Tibial artery (tissue), 4 donors: ENCODE data around the gene GGPS1.
"Not testable (repeated sequence)": the region's sequence is repeated elsewhere in the genome, so short reads cannot be mapped to it uniquely, and the experiment has no call there.

Experiments
- DNase-seq, 2 donors: peaks; one replicate each; pipeline ENCODE4 v3.0.0-alpha.2; 2019
- H3K27ac ChIP-seq, 2 donors: fragments of 200-600 bp; sonication (generic) in 1 of 2; 1 replicate in 1 of 2; 2 replicates in 1 of 2; pipeline ENCODE4 v1.5.1; 2018 to 2019; ENCODE audit warnings: mild to moderate bottlenecking in 1 of 2
- H3K27me3 ChIP-seq, 2 donors: fragments of 200-600 bp; sonication (generic) in 1 of 2; one replicate each; pipeline versions ENCODE4 v1.5.1 to v1.6.0; 2016 to 2019
- H3K36me3 ChIP-seq, 3 donors: fragments of 200-600 bp; sonication (generic) in 2 of 3; one replicate each; pipeline ENCODE4 v1.5.1; 2016 to 2019; ENCODE audit warnings: mild to moderate bottlenecking in 2 of 3
- H3K4me1 ChIP-seq, 4 donors: fragments of 200-600 bp; sonication (generic) in 2 of 4; 1 replicate in 3 of 4; 2 replicates in 1 of 4; pipeline ENCODE4 v1.5.1; 2016 to 2019
- H3K4me3 ChIP-seq, 2 donors: fragments of 200-600 bp; sonication (generic) in 1 of 2; 1 replicate in 1 of 2; 2 replicates in 1 of 2; pipeline ENCODE4 v1.5.1; 2018 to 2019; ENCODE audit warnings: mild to moderate bottlenecking in 2 of 2
- H3K9me3 ChIP-seq, 3 donors: fragments of 200-600 bp; sonication (generic) in 1 of 3; one replicate each; pipeline ENCODE4 v1.5.1; 2016 to 2019
- intact Hi-C: fragments of 100-400 bp; cut with DNase I; formaldehyde crosslinking; loops from one replicate; pipeline ENCODE4 v1.15.0; 2023; ENCODE audit warnings: low total_unique reads
- TF ChIP-seq, protein P1 (sequence below), 2 experiments: fragments of 200-600 bp in 1 of 2; fragments of 450-650 bp in 1 of 2; IDR thresholded peaks; one replicate each; pipeline ENCODE4 v1.5.1; 2017 to 2019; ENCODE audit warnings: antibody characterized with exemption in 2 of 2, mild to moderate bottlenecking in 1 of 2, moderate library complexity in 1 of 2

GGPS1 gene

DNA sequence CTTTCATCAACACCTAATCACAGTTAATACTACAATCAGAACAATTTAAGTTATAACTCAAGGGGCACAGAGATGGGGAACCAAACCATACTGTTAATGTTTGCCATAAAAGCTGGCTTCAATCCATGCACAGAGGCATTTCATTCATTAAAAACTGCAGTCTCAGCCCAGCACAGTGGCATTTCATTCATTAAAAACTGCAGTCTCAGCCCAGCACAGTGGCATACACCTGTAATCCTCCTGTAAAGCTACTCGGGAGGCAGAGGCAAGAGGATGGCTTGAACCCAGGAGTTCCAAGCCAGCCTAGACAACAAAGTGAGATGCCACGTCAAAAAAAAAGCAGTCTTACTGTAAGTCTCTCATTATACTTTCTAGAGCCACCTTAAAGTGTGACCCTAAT lies 29.6 kb upstream of the GGPS1 start:
- no peak overlapping the region for H3K4me3 ChIP-seq
- no peaks in the 10 kb centered on the region for H3K9me3 ChIP-seq
- no peaks in the 10 kb centered on the region for H3K36me3 ChIP-seq
- TF ChIP-seq, protein P1, sequence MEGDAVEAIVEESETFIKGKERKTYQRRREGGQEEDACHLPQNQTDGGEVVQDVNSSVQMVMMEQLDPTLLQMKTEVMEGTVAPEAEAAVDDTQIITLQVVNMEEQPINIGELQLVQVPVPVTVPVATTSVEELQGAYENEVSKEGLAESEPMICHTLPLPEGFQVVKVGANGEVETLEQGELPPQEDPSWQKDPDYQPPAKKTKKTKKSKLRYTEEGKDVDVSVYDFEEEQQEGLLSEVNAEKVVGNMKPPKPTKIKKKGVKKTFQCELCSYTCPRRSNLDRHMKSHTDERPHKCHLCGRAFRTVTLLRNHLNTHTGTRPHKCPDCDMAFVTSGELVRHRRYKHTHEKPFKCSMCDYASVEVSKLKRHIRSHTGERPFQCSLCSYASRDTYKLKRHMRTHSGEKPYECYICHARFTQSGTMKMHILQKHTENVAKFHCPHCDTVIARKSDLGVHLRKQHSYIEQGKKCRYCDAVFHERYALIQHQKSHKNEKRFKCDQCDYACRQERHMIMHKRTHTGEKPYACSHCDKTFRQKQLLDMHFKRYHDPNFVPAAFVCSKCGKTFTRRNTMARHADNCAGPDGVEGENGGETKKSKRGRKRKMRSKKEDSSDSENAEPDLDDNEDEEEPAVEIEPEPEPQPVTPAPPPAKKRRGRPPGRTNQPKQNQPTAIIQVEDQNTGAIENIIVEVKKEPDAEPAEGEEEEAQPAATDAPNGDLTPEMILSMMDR (IDR thresholded peaks at IDR 0.05), result no peak
- H3K27me3 ChIP-seq, result no peaks in the 10 kb centered on the region
- intact Hi-C loops, result no loop called here
- no peak for DNase-seq
- H3K4me1 ChIP-seq, result peaks cover 0 to 46% (median 13%) of the 10 kb centered on the region in 4 donors
- no peak overlapping the region for H3K27ac ChIP-seq

DNA sequence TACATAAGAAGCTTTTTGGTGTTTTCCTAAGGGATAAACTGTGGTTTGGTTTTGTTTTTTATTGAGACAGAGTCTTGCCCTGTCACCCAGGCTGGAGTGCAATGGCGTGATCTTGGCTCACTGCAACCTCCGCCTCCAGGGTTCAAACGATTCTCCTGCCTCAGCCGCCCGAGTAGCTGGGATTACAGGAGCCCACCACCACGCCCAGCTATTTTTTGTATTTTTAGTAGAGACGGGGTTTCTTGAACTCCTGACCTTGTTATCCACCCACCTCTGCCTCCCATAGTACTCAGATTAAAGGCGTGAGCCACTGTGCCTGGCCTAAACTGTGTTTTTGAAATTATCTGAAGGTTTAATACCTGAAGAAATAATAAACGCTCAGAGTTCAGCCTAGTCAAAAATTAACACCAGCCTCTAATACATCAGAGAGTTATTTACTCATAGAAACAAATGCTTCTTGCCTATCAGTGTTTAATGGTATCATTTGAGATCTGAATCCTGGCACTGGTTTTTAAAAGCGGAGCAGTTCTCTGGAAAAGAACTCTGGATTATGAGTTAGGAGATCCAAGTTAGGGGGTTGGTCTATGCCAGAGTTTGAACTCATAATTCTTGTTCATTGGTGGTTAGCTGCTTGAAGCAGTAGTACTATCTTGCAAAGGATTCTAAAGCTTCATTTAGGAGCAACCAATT lies 29.1 kb upstream of the GGPS1 start:
- Histone ChIP-seq H3K27me3 (no peaks in the 10 kb centered on the region), H3K27ac (no peak overlapping the region), H3K4me3 (no peak overlapping the region), H3K4me1 (peaks cover 0 to 48% (median 13%) of the 10 kb centered on the region in 4 donors), H3K9me3 (no peaks in the 10 kb centered on the region), H3K36me3 (no peaks in the 10 kb centered on the region)
- intact Hi-C loops, result no loop called here
- no peak for DNase-seq
- TF ChIP-seq, protein P1 (IDR thresholded peaks at IDR 0.05), result no peak

DNA sequence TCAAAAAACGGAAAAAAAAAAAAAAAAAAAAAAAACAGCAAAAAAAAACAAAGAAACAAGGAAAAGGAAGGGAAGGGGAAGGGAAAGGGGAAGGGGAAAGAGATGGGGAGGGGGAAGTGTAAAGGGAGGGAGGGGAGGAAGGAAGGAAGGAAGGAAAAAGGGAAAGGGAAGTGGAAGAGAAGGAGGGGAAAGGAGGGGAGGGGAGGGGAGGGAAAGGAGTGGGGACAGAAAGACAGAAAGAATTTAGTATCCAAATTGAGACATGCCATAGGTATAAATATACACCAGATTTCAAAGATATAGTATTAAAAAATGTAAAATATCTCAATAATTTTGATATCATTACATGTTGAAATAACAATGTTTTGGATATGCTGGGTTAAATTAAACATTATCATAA lies 26.2 kb upstream of the GGPS1 start:
- intact Hi-C loops, result no loop called here

DNA sequence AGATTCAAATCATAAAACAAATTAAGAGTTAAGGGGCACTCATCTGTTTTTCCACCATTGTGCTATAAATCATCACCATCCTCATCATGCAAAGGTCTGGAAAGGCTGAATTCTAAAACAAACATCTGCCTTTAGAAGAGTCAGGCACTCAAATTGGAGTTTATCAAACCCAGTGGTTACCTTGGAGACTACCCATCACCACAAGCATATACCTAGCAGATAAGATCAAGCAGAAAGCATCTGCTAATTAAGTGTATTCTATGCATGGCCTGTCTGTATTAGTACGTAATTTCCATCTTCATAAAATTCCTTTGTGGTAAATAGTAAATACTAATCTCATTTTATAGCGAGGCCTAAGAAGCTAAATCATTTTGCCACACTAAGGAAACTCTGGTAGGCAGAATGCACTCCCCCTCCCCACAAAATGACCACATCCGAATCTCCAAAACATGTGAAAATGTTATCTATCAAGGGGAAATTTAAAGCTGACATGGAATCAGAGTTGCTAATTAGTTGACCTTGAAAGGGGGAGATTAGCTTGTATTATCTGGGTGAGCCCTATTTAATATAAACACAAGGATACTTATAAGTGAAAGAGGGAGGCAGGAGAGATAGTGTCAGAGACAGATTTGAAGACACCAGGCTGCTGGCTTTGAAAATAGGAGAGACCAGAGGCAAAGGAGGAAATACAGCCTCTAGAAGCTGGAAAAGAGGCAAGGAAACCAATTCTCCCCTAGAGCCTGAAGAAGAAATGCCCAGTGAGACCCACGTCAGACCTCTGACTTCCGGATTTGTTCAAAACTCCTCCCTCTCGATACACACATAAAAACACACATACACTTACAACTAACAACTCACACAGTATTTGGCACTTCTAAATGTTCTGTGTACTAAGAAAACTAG lies 23.6 kb upstream of the GGPS1 start:
- no peak for DNase-seq
- H3K4me3 ChIP-seq, result no peak overlapping the region
- H3K27me3 ChIP-seq, result no peaks in the 10 kb centered on the region
- peaks cover 0 to 52% (median 6%) of the 10 kb centered on the region in 4 donors for H3K4me1 ChIP-seq
- intact Hi-C loops, result no loop called here
- TF ChIP-seq, protein P1 (IDR thresholded peaks at IDR 0.05), result no peak
- no peaks in the 10 kb centered on the region for H3K9me3 ChIP-seq
- H3K36me3 ChIP-seq, result no peaks in the 10 kb centered on the region
- H3K27ac ChIP-seq, result no peak overlapping the region

More for the DNA sequence above, 26.2 kb upstream of the GGPS1 start:
- peaks cover 0 to 53% (median 11%) of the 10 kb centered on the region in 4 donors for H3K4me1 ChIP-seq
- no peak overlapping the region for H3K4me3 ChIP-seq
- no peaks in the 10 kb centered on the region for H3K9me3 ChIP-seq
- TF ChIP-seq, protein P1 (IDR thresholded peaks at IDR 0.05), result no peak
- DNase-seq, result no peak
- H3K27me3 ChIP-seq, result no peaks in the 10 kb centered on the region
- H3K27ac ChIP-seq, result no peak overlapping the region
- H3K36me3 ChIP-seq, result no peaks in the 10 kb centered on the region

DNA sequence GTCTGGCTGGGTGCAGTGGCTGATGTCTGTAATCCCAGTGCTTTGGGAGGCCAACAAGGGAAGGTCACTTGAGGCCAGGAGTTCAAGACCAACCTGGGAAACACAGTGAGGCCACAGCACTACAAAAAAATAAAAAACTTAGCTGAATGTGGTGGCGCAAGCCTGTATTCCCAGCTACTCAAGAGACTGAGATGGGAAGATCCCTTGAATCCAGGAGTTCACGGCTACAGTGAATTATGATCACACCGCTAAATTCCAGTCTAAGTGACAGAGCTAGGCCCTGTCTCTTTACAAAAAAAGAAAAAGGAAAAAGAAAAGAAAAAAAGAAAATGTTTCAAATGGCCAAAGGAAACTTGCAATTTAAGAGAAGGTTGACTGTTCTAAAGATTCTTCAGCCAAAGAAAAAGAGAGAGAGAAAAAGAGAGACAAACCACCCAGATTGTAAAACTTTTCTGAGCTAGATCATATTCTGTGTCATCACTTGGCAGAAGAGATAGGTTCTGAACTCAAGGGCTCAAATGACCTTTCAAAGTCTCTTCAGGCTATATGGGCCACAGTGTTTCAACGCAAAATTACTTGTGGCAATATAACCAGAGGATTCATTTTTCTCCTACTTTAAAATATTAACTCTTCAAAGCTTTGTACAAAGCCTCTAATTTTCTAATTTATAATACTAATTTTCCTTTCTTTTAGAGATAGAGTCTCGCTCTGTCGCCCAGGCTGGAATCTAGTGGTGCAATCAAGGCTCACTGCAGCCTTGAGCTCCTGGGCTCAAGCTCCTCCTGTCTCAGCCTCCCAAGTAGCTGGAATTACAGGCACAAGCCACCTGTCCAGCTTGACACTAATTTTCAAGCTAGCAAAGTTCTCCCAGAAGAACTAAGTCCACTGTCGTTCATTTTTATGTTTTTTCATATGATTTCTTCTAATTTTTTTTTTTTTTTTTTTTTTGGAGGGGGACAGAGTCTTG lies 20.9 kb upstream of the GGPS1 start:
- H3K4me3 ChIP-seq, result no peak overlapping the region
- no peak for DNase-seq
- H3K27ac ChIP-seq, result no peak overlapping the region
- intact Hi-C loops, result no loop called here
- H3K9me3 ChIP-seq, result no peaks in the 10 kb centered on the region
- H3K27me3 ChIP-seq, result no peaks in the 10 kb centered on the region
- TF ChIP-seq, protein P1 (IDR thresholded peaks at IDR 0.05), result no peak
- H3K4me1 ChIP-seq, result peaks cover 0 to 52% (median 5%) of the 10 kb centered on the region in 4 donors
- peaks cover 0 to 6% (median 4%) of the 10 kb centered on the region in 3 donors for H3K36me3 ChIP-seq

DNA sequence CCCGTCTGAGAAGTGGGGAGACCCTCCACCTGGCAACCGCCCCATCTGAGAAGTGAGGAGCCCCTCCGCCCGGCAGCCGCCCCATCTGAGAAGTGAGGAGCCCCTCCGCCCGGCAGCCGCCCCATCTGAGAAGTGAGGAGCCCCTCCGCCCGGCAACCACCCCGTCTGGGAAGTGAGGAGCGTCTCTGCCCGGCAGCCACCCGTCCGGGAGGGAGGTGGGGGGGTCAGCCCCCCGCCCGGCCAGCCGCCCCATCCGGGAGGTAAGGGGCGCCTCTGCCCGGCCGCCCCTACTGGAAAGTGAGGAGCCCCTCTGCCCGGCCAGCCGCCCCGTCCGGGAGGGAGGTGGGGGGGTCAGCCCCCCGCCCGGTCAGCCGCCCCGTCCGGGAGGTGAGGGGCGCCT lies 19.2 kb upstream of the GGPS1 start:
- intact Hi-C loops, H3K36me3 ChIP-seq, H3K4me3 ChIP-seq, DNase-seq, H3K9me3 ChIP-seq, H3K27me3 ChIP-seq, H3K27ac ChIP-seq: not testable (repeated sequence)
- peaks cover 0 to 64% (median 16%) of the 10 kb centered on the region in 4 donors for H3K4me1 ChIP-seq
